GM23338 (cell line): ENCODE results near the gene YIPF2. TPM values are rescaled to one million over a fixed set of nuclear protein-coding genes. Genes with fewer than 3 reads are reported as not detected.

Experiments used
- ATAC-seq: fragments of 200-7000 bp; cut with Tn5 transposase; 3 replicates; pipeline ENCODE4 v1.9.1; 2020
- DNase-seq: peaks from one replicate; pipeline ENCODE4 v3.0.0-alpha.2; 2015; ENCODE audit warnings: low spot score
- H2AFZ ChIP-seq: fragments of 200-600 bp; sonication (generic); 2 replicates; pipeline ENCODE4 v1.8.0; 2016; ENCODE audit warnings: antibody characterized with exemption, mild to moderate bottlenecking, moderate library complexity
- H3F3A ChIP-seq: fragments of 200-600 bp; sonication (generic); replicated peaks from 2 replicates; pipeline ENCODE4 v1.8.0; 2017; ENCODE audit warnings: antibody characterized with exemption, mixed run types, low read depth
- H3K27ac ChIP-seq: fragments of 200-600 bp; sonication (generic); 2 replicates; pipeline ENCODE4 v1.6.1; 2016; ENCODE audit warnings: low read depth
- H3K27me3 ChIP-seq: fragments of 200-600 bp; sonication (generic); 2 replicates; pipeline ENCODE4 v1.8.0; 2016; ENCODE audit warnings: mild to moderate bottlenecking, mixed run types, moderate library complexity; ENCODE audit not compliant: insufficient read depth
- H3K36me3 ChIP-seq: fragments of 200-600 bp; sonication (generic); 2 replicates; pipeline ENCODE4 v1.8.0; 2016; ENCODE audit warnings: mild to moderate bottlenecking; ENCODE audit not compliant: insufficient read depth
- H3K4me1 ChIP-seq: fragments of 200-600 bp; sonication (generic); 2 replicates; pipeline ENCODE4 v1.8.0; 2016; ENCODE audit warnings: mild to moderate bottlenecking, moderate library complexity; ENCODE audit not compliant: insufficient read depth
- H3K4me2 ChIP-seq: fragments of 200-600 bp; sonication (generic); 2 replicates; pipeline ENCODE4 v1.7.1; 2017; ENCODE audit warnings: mixed run types
- H3K4me3 ChIP-seq: fragments of 200-600 bp; sonication (generic); 2 replicates; pipeline ENCODE4 v1.6.1; 2016; ENCODE audit warnings: mixed run types
- H3K79me2 ChIP-seq: fragments of 200-600 bp; sonication (generic); replicated peaks from 2 replicates; pipeline ENCODE4 v1.8.0; 2017; ENCODE audit warnings: mild to moderate bottlenecking; ENCODE audit not compliant: insufficient read depth
- H3K9me2 ChIP-seq: fragments of 200-600 bp; sonication (generic); 2 replicates; pipeline ENCODE4 v1.8.0; 2017; ENCODE audit not compliant: insufficient read depth
- H4K20me1 ChIP-seq: fragments of 200-600 bp; sonication (generic); replicated peaks from 2 replicates; pipeline ENCODE4 v1.8.0; 2017; ENCODE audit warnings: mild to moderate bottlenecking; ENCODE audit not compliant: insufficient read depth
- H3K27ac Mint-ChIP-seq: 2 replicates; pipeline ENCODE4 v1.8.0; 2020; ENCODE audit warnings: inconsistent platforms, mild to moderate bottlenecking, moderate library complexity, mixed read lengths
- H3K27me3 Mint-ChIP-seq: 3 replicates; pipeline ENCODE4 v1.8.0; 2022; ENCODE audit warnings: low read depth, mild to moderate bottlenecking, moderate library complexity, mixed read lengths, inconsistent platforms; ENCODE audit not compliant: insufficient read depth, poor library complexity
- H3K36me3 Mint-ChIP-seq: 3 replicates; pipeline ENCODE4 v1.8.0; 2021; ENCODE audit warnings: low read depth, mild to moderate bottlenecking, inconsistent platforms, moderate library complexity, mixed read lengths
- H3K4me1 Mint-ChIP-seq: 3 replicates; pipeline ENCODE4 v1.8.0; 2020; ENCODE audit warnings: mild to moderate bottlenecking, inconsistent platforms, mixed read lengths
- H3K4me3 Mint-ChIP-seq: 3 replicates; pipeline ENCODE4 v1.8.0; 2021; ENCODE audit warnings: moderate library complexity, mild to moderate bottlenecking, inconsistent platforms, mixed read lengths
- H3K9me3 Mint-ChIP-seq: 3 replicates; pipeline ENCODE4 v1.8.0; 2020; ENCODE audit warnings: moderate library complexity, mild to moderate bottlenecking, inconsistent platforms, mixed read lengths
- CREB1 ChIP-seq: fragments of 250-450 bp; sonication (Bioruptor Pico); IDR thresholded peaks from 2 replicates; pipeline ENCODE4 v1.5.0; 2020; ENCODE audit warnings: low read depth, mild to moderate bottlenecking, moderate library complexity
- POLR2AphosphoS5 ChIP-seq: IDR thresholded peaks from 2 replicates; pipeline ENCODE4 v1.6.1; 2016; ENCODE audit warnings: antibody characterized with exemption, low read depth
- STAT1 ChIP-seq: IDR thresholded peaks from one replicate; pipeline ENCODE4 v1.6.1; 2016; ENCODE audit warnings: antibody characterized with exemption; ENCODE audit not compliant: unreplicated experiment
- ZNF114 ChIP-seq: fragments of 250-450 bp; sonication (Bioruptor Pico); IDR thresholded peaks from 2 replicates; pipeline ENCODE4 v1.5.0; 2020; ENCODE audit warnings: mild to moderate bottlenecking, moderate library complexity
- ZNF331 ChIP-seq: fragments of 250-450 bp; sonication (Bioruptor Pico); IDR thresholded peaks from 2 replicates; pipeline ENCODE4 v1.5.0; 2020; ENCODE audit warnings: low read depth, mild to moderate bottlenecking, moderate library complexity
- polyA plus RNA-seq: library from polyadenylated mRNA; unstranded; fragments of >200 nt; fragmentation: Nextera tagmentation; extraction: Ambion mirVana; gene quantifications from 2 replicates; pipeline ENCODE4 v1.2.1, GENCODE V29; 2016
- total RNA-seq: library from RNA; depleted of rRNA; stranded (reverse); fragments of >200 nt; shearing (Covaris generic); gene quantifications from 2 replicates; pipeline ENCODE4 v1.2.3, GENCODE V29; 2014
- TF ChIP-seq, protein P1 (sequence below), 2 experiments: fragments of 200-600 bp in 1 of 2; sonication (generic) in 1 of 2; conservative IDR thresholded peaks; 2 replicates each; pipeline versions ENCODE4 v1.5.1 to v1.6.1; 2016 to 2017; ENCODE audit warnings: antibody characterized with exemption in 2 of 2, low read depth in 2 of 2, mild to moderate bottlenecking in 2 of 2, moderate library complexity in 1 of 2

The YIPF2 gene
- total and polyA plus RNA-seq, 2 experiments from 2014 or later: 36.3 to 63.7 TPM

DNA sequence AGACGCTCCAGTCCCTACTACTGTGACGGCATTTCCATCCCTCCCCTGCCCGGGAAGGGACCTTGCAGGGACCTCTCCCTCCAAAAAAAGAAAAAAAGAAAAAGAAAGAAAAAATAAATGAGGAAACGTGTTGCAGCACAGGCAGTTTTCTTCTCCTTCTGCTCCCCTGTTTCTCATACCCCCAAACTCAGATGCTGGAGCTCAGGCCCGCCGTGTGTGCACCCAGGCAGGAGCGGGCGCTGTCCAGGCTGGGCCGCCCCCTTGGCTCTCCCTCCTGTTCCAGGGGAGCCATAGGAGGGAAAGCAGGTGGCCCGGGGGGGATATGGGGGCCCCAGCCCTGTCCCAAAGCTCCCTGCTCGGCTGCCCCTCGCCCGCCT, 5.8 kb downstream of the YIPF2 start:
- no peak for ATAC-seq
- no peak overlapping the region for H2AFZ ChIP-seq
- Mint-ChIP-seq H3K4me3 (no peak overlapping the region), H3K36me3 (peaks cover 52% of the 10 kb centered on the region), H3K27ac (no peak overlapping the region), H3K27me3 (peaks cover 28% of the 10 kb centered on the region), H3K9me3 (no peaks in the 10 kb centered on the region), H3K4me1 (peaks cover 4% of the 10 kb centered on the region)
- no peaks in the 10 kb centered on the region for H3K9me2 ChIP-seq
- H3K36me3 ChIP-seq: no peaks in the 10 kb centered on the region
- no peaks in the 10 kb centered on the region for H3K27me3 ChIP-seq
- TF ChIP-seq ZNF331 (CRISPR knock-in tag): no peak
- TF ChIP-seq POLR2AphosphoS5: 0 out of 2 replicates have a peak, but pooled peaks have one; percentile 12
- no peak for DNase-seq
- H3K79me2 ChIP-seq: peaks cover 4% of the 10 kb centered on the region; the same call in 1 of the 2 replicates
- no peaks in the 10 kb centered on the region for H3K4me1 ChIP-seq
- H3K27ac ChIP-seq: 0 out of 2 replicates have a peak overlapping the region, but pooled peaks have one; percentile 50
- no peak overlapping the region for H3K4me3 ChIP-seq
- H4K20me1 ChIP-seq: no peaks in the 10 kb centered on the region
- no peak overlapping the region for H3K4me2 ChIP-seq
- 0 out of 2 replicates have a peak, but pooled peaks cover 10% of the 10 kb centered on the region for H3F3A ChIP-seq

DNA sequence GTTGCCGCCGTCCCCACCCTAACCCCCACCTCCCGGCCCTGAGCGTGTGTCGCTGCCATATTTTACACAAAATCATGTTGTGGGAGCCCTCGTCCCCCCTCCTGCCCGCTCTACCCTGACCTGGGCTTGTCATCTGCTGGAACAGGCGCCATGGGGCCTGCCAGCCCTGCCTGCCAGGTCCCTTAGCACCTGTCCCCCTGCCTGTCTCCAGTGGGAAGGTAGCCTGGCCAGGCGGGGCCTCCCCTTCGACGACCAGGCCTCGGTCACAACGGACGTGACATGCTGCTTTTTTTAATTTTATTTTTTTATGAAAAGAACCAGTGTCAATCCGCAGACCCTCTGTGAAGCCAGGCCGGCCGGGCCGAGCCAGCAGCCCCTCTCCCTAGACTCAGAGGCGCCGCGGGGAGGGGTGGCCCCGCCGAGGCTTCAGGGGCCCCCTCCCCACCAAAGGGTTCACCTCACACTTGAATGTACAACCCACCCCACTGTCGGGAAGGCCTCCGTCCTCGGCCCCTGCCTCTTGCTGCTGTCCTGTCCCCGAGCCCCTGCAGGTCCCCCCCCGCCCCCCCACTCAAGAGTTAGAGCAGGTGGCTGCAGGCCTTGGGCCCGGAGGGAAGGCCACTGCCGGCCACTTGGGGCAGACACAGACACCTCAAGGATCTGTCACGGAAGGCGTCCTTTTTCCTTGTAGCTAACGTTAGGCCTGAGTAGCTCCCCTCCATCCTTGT, 6.4 kb downstream of the YIPF2 start:
- DNase-seq (peak; percentile 45), ATAC-seq (peak; percentile 36)
- Mint-ChIP-seq H3K4me3 (no peak overlapping the region), H3K9me3 (no peaks in the 10 kb centered on the region), H3K27ac (no peak overlapping the region), H3K27me3 (peaks cover 28% of the 10 kb centered on the region), H3K36me3 (peaks cover 52% of the 10 kb centered on the region), H3K4me1 (no peaks in the 10 kb centered on the region; the same call in 2 of the 3 replicates)
- Histone ChIP-seq H3K79me2 (no peaks in the 10 kb centered on the region), H3K4me3 (no peak overlapping the region), H2AFZ (no peak overlapping the region), H3F3A (0 out of 2 replicates have a peak, but pooled peaks cover 10% of the 10 kb centered on the region), H3K4me1 (no peaks in the 10 kb centered on the region), H3K27ac (0 out of 2 replicates have a peak overlapping the region, but pooled peaks have one; percentile 50), H3K36me3 (no peaks in the 10 kb centered on the region), H3K27me3 (no peaks in the 10 kb centered on the region), H3K9me2 (no peaks in the 10 kb centered on the region), H3K4me2 (no peak overlapping the region), H4K20me1 (no peaks in the 10 kb centered on the region)
- TF ChIP-seq CREB1 (no peak), STAT1 (no peak)
- TF ChIP-seq, protein P1, sequence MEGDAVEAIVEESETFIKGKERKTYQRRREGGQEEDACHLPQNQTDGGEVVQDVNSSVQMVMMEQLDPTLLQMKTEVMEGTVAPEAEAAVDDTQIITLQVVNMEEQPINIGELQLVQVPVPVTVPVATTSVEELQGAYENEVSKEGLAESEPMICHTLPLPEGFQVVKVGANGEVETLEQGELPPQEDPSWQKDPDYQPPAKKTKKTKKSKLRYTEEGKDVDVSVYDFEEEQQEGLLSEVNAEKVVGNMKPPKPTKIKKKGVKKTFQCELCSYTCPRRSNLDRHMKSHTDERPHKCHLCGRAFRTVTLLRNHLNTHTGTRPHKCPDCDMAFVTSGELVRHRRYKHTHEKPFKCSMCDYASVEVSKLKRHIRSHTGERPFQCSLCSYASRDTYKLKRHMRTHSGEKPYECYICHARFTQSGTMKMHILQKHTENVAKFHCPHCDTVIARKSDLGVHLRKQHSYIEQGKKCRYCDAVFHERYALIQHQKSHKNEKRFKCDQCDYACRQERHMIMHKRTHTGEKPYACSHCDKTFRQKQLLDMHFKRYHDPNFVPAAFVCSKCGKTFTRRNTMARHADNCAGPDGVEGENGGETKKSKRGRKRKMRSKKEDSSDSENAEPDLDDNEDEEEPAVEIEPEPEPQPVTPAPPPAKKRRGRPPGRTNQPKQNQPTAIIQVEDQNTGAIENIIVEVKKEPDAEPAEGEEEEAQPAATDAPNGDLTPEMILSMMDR (conservative IDR thresholded peaks at IDR 0.05; ENCODE audit: low read depth in 2 of 2): no peak

DNA sequence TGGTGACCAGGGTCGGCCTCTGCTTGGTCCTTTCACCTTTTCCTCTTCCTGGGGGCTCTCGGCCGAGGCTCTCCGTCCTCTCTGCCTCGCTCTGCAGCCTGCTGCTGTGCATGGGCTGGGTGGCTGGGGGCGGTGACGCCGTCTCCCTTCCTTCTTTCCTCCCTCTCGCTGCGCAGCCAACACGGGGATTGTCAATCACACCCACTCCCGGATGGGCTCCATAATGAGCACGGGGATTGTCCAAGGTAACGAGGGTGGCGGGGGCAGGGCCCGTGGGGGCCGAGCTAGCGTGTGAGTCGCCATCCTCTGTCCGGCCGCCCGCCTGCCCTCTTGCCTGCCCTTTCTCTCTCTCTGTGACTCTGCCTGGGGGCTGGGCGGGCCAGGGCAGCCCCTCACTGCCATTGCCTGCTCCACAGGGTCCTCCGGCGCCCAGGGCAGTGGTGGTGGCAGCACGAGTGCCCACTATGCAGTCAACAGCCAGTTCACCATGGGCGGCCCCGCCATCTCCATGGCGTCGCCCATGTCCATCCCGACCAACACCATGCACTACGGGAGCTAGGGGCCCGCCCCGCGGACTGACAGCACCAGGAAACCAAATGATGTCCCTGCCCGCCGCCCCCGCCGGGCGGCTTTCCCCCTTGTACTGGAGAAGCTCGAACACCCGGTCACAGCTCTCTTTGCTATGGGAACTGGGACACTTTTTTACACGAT, 7.1 kb downstream of the YIPF2 start:
- H3K4me1 ChIP-seq: no peaks in the 10 kb centered on the region
- peaks cover 28% of the 10 kb centered on the region for H3K27me3 Mint-ChIP-seq
- ATAC-seq: no peak
- H3K36me3 Mint-ChIP-seq: peaks cover 52% of the 10 kb centered on the region
- H3K4me3 ChIP-seq: no peak overlapping the region
- H3K4me1 Mint-ChIP-seq: no peaks in the 10 kb centered on the region; the same call in 2 of the 3 replicates
- no peak overlapping the region for H3K4me2 ChIP-seq
- no peaks in the 10 kb centered on the region for H3K27me3 ChIP-seq
- no peak overlapping the region for H3K4me3 Mint-ChIP-seq
- H3K9me3 Mint-ChIP-seq: no peaks in the 10 kb centered on the region
- no peaks in the 10 kb centered on the region for H4K20me1 ChIP-seq
- H3K27ac ChIP-seq: no peak overlapping the region
- H3K36me3 ChIP-seq: no peaks in the 10 kb centered on the region
- no peaks in the 10 kb centered on the region for H3K9me2 ChIP-seq
- no peak overlapping the region for H3K27ac Mint-ChIP-seq
- no peaks in the 10 kb centered on the region for H3K79me2 ChIP-seq
- H2AFZ ChIP-seq: no peak overlapping the region
- TF ChIP-seq ZNF114 (no peak), POLR2AphosphoS5 (peak; percentile 34; the same call in 1 of the 2 replicates)
- H3F3A ChIP-seq: peaks cover 11% of the 10 kb centered on the region; the same call in 1 of the 2 replicates
- DNase-seq: no peak
